Natural killer cell (primary cell): ENCODE measurements around the gene FAAP100. TPM values are rescaled to one million over a fixed set of nuclear protein-coding genes. Genes with fewer than 3 reads are reported as not detected.

Experiments used
- ATAC-seq, 3 donors: fragments of 150-1000 bp in 2 of 3; fragments of 200-7000 bp in 1 of 3; cut with Tn5 transposase; 1 replicate in 1 of 3; 2 replicates in 2 of 3; pipeline ENCODE4 v1.10.0; 2021; ENCODE audit warnings: mild to moderate bottlenecking in 2 of 3, moderate library complexity in 2 of 3
- DNase-seq, 2 donors: peaks; one replicate each; pipeline versions ENCODE4 v3.0.0 to v3.0.0-alpha.2; 2013 to 2021; ENCODE audit warnings: mixed read lengths in 1 of 2
- H3K27ac ChIP-seq: one replicate; pipeline ENCODE4 v1.5.1; 2013; ENCODE audit warnings: mild to moderate bottlenecking, low read length
- H3K27me3 ChIP-seq: one replicate; pipeline ENCODE4 v1.6.1; 2013; ENCODE audit warnings: low read length; ENCODE audit not compliant: control insufficient read depth, insufficient read depth
- H3K36me3 ChIP-seq: one replicate; pipeline ENCODE4 v1.6.1; 2013; ENCODE audit warnings: low read length; ENCODE audit not compliant: control insufficient read depth, insufficient read depth
- H3K4me1 ChIP-seq: one replicate; pipeline ENCODE4 v1.6.1; 2013; ENCODE audit warnings: low read length; ENCODE audit not compliant: control insufficient read depth, insufficient read depth
- H3K4me3 ChIP-seq: one replicate; pipeline ENCODE4 v1.5.1; 2013; ENCODE audit warnings: low read length
- H3K9me3 ChIP-seq: one replicate; pipeline ENCODE4 v1.6.1; 2013; ENCODE audit warnings: low read length; ENCODE audit not compliant: control insufficient read depth, insufficient read depth
- H3K27ac Mint-ChIP-seq, 2 donors: one replicate each; pipeline ENCODE4 v1.8.0; 2022; ENCODE audit warnings: mild to moderate bottlenecking in 2 of 2, mixed read lengths in 2 of 2, moderate library complexity in 1 of 2
- H3K27me3 Mint-ChIP-seq, 2 donors: one replicate each; pipeline ENCODE4 v1.8.0; 2022; ENCODE audit warnings: low read depth in 2 of 2, mixed read lengths in 2 of 2
- H3K36me3 Mint-ChIP-seq: one replicate; pipeline ENCODE4 v1.8.0; 2022; ENCODE audit warnings: mixed read lengths
- H3K4me1 Mint-ChIP-seq, 2 donors: one replicate each; pipeline ENCODE4 v1.8.0; 2022; ENCODE audit warnings: mixed read lengths in 2 of 2
- H3K4me3 Mint-ChIP-seq: one replicate; pipeline ENCODE4 v1.8.0; 2022; ENCODE audit warnings: mild to moderate bottlenecking, moderate library complexity, mixed read lengths
- H3K9me3 Mint-ChIP-seq, 2 donors: one replicate each; pipeline ENCODE4 v1.8.0; 2022; ENCODE audit warnings: mixed read lengths in 2 of 2
- CTCF ChIP-seq: fragments of 200-600 bp; IDR thresholded peaks from one replicate; pipeline ENCODE4 v1.8.0; 2022; ENCODE audit warnings: antibody characterized with exemption
- WGBS: methylation state at CpG from one replicate; pipeline ENCODE4 v1.1.7; 2013; ENCODE audit warnings: missing lambda C conversion rate; ENCODE audit not compliant: insufficient coverage; 5-methylcytosine and 5-hydroxymethylcytosine counted together
- intact Hi-C: fragments of 100-400 bp; cut with micrococcal nuclease; formaldehyde crosslinking; loops from one replicate; pipeline ENCODE4 v1.14.2; 2022
- total RNA-seq, 4 donors: library from RNA; stranded (reverse); fragments of 120-200 nt in 1 of 4; gene quantifications; one replicate each; pipeline versions ENCODE4 v1.2.3 to v1.2.4, GENCODE V29; 2013 to 2022

FAAP100 gene
- total RNA-seq, 3 donors from 2014 or later (not counting 1 experiment from before 2014, with no cell fraction given), result 31.8 to 34.5 (median 33.1) TPM

GRCh38 chr17:81563861-81564586 lies 11.9 kb upstream of the FAAP100 start:
- TF ChIP-seq CTCF, result no peak
- Mint-ChIP-seq H3K9me3 (no peaks in the 10 kb centered on the region), H3K4me3 (no peak overlapping the region), H3K36me3 (no peaks in the 10 kb centered on the region), H3K27me3 (no peaks in the 10 kb centered on the region), H3K4me1 (no peaks in the 10 kb centered on the region), H3K27ac (no peak overlapping the region)
- intact Hi-C loops, result no loop called here
- no peak overlapping the region for H3K4me3 ChIP-seq
- H3K27ac ChIP-seq, result no peak overlapping the region
- no peaks in the 10 kb centered on the region for H3K9me3 ChIP-seq
- ATAC-seq (no peak), DNase-seq (no peak)
- no peaks in the 10 kb centered on the region for H3K27me3 ChIP-seq
- peaks cover 50% of the 10 kb centered on the region for H3K36me3 ChIP-seq
- H3K4me1 ChIP-seq, result peaks cover 6% of the 10 kb centered on the region
- 89% methylated on average over 7 of the region's 10 CpGs for WGBS

GRCh38 chr17:81561494-81561885 lies 9.3 kb upstream of the FAAP100 start:
- H3K27me3 ChIP-seq, result no peaks in the 10 kb centered on the region
- peaks cover 46% of the 10 kb centered on the region for H3K36me3 ChIP-seq
- no peak for DNase-seq
- H3K9me3 Mint-ChIP-seq, result no peaks in the 10 kb centered on the region
- H3K4me1 Mint-ChIP-seq, result no peaks in the 10 kb centered on the region
- intact Hi-C loops, result no loop called here
- peak overlapping the region; percentile 34 for H3K27ac ChIP-seq
- H3K4me1 ChIP-seq, result peaks cover 6% of the 10 kb centered on the region
- no peak overlapping the region for H3K27ac Mint-ChIP-seq
- no peak overlapping the region for H3K4me3 Mint-ChIP-seq
- no peaks in the 10 kb centered on the region for H3K9me3 ChIP-seq
- WGBS, result 83% methylated on average over 4 of the region's 4 CpGs
- TF ChIP-seq CTCF, result no peak
- no peak overlapping the region for H3K4me3 ChIP-seq
- H3K36me3 Mint-ChIP-seq, result no peaks in the 10 kb centered on the region
- no peaks in the 10 kb centered on the region for H3K27me3 Mint-ChIP-seq
- ATAC-seq, result no peak

GRCh38 chr17:81558941-81559806 lies 7.0 kb upstream of the FAAP100 start:
- 90% methylated on average over 27 of the region's 27 CpGs for WGBS

More at GRCh38 chr17:81558941-81559806, 7.0 kb upstream of the FAAP100 start:
- DNase-seq (no peak), ATAC-seq (no peak)
- TF ChIP-seq CTCF, result no peak
- H3K9me3 Mint-ChIP-seq, result no peaks in the 10 kb centered on the region
- no peaks in the 10 kb centered on the region for H3K36me3 Mint-ChIP-seq
- H3K27me3 Mint-ChIP-seq, result no peaks in the 10 kb centered on the region
- Histone ChIP-seq H3K27me3 (no peaks in the 10 kb centered on the region), H3K9me3 (no peaks in the 10 kb centered on the region), H3K27ac (no peak overlapping the region), H3K4me3 (no peak overlapping the region), H3K36me3 (peaks cover 27% of the 10 kb centered on the region), H3K4me1 (peaks cover 8% of the 10 kb centered on the region)
- H3K4me3 Mint-ChIP-seq, result no peak overlapping the region
- peaks cover under 1 to 2% of the 10 kb centered on the region in 2 donors for H3K4me1 Mint-ChIP-seq
- intact Hi-C loops, result no loop called here
- no peak overlapping the region for H3K27ac Mint-ChIP-seq
